ENCODE results near the gene TTC3.

DNA sequence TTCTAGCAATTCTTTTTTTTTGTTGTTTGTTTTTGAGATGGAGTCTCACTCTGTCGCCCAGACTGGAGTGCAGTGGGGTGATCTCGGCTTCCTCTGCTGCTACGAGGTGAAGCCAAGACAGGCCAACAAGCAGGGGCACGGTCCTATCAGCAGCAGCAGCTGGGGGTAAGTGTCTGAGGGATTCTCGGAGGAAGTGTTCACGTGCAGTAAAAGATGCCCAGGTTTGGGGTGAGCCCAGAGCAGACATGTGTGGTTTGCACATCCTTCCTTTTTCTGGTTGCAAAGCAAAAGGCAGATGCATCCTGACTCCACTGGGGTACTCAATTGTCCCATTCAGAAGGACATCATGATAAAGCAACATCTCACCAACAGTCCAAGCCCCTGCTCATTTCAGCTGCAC, 27.9 kb upstream of the TTC3 start:
- TF ChIP-seq, protein P1, sequence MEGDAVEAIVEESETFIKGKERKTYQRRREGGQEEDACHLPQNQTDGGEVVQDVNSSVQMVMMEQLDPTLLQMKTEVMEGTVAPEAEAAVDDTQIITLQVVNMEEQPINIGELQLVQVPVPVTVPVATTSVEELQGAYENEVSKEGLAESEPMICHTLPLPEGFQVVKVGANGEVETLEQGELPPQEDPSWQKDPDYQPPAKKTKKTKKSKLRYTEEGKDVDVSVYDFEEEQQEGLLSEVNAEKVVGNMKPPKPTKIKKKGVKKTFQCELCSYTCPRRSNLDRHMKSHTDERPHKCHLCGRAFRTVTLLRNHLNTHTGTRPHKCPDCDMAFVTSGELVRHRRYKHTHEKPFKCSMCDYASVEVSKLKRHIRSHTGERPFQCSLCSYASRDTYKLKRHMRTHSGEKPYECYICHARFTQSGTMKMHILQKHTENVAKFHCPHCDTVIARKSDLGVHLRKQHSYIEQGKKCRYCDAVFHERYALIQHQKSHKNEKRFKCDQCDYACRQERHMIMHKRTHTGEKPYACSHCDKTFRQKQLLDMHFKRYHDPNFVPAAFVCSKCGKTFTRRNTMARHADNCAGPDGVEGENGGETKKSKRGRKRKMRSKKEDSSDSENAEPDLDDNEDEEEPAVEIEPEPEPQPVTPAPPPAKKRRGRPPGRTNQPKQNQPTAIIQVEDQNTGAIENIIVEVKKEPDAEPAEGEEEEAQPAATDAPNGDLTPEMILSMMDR (conservative IDR thresholded peaks at IDR 0.05) = no peak
- no peak for TF ChIP-seq ZFX (IDR thresholded peaks at IDR 0.05)

Measured in C4-2B (cell line).